ENCODE results near the gene SFT2D3. TPM values are rescaled to one million over a fixed set of nuclear protein-coding genes. Genes with fewer than 3 reads are reported as not detected.

The SFT2D3 gene
- total and polyA plus RNA-seq, 2 of the 13 experiments (the other 11 are each of a cell fraction or from before 2014, with no cell fraction given) = 8.3 to 9.4 TPM

DNA sequence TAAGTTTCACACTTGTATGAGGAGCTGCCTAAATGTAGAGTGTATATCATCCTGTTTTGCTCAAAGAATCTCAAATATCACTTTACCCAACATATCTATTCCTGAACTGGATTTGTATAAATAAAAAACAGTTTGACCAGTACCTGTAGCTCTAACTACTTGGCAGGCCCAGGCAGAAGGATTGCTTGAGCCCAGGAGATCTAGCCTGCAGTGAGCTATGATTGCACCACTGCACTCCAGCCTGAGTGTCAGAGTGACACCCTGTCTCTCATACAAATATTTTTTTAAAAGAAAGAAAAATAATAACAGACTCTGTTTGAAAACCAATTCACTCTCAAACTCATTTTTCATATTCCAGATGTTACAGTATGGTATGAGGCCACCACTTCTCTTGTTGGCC is 18.2 kb upstream of the SFT2D3 start:
- Histone ChIP-seq H2AFZ (ENCODE audit: low read length) (no peak overlapping the region), H3K4me2 (ENCODE audit: low read depth, low read length) (no peak overlapping the region), H3K4me1 (ENCODE audit: insufficient read depth, low read length) (peaks cover 15% of the 10 kb centered on the region), H4K20me1 (ENCODE audit: insufficient read depth, low read length) (no peaks in the 10 kb centered on the region), H3K4me3 (replicated peaks in 1 of 3; ENCODE audit: insufficient read depth in 1 of 3, low read depth in 2 of 3, low read length in 3 of 3) (no peak overlapping the region), H3K79me2 (ENCODE audit: insufficient read depth, low read length) (no peaks in the 10 kb centered on the region), H3K9me3 (ENCODE audit: low read length) (no peaks in the 10 kb centered on the region), H3K27me3 (ENCODE audit: control insufficient read depth in 1 of 2, insufficient read depth in 2 of 2, low read length in 2 of 2) (peaks cover 7 to 56% of the 10 kb centered on the region in 2 experiments), H3K27ac (ENCODE audit: extremely low read length, insufficient read depth, low read length) (no peak overlapping the region), H3K36me3 (replicated peaks in 1 of 2; ENCODE audit: control insufficient read depth in 1 of 2, insufficient read depth in 2 of 2, low read length in 2 of 2) (no peaks in the 10 kb centered on the region), H3K9ac (ENCODE audit: insufficient read depth, low read depth, low read length) (no peak overlapping the region)
- no peak for TF ChIP-seq TFE3 (CRISPR knock-in tag; IDR thresholded peaks at IDR 0.05)
- no peak for TF ChIP-seq PHF5A (CRISPR knock-in tag; IDR thresholded peaks at IDR 0.05; ENCODE audit: low read depth, unreplicated experiment)
- no peak for TF ChIP-seq FOXK2 (IDR thresholded peaks at IDR 0.05)
- TF ChIP-seq, protein P1, sequence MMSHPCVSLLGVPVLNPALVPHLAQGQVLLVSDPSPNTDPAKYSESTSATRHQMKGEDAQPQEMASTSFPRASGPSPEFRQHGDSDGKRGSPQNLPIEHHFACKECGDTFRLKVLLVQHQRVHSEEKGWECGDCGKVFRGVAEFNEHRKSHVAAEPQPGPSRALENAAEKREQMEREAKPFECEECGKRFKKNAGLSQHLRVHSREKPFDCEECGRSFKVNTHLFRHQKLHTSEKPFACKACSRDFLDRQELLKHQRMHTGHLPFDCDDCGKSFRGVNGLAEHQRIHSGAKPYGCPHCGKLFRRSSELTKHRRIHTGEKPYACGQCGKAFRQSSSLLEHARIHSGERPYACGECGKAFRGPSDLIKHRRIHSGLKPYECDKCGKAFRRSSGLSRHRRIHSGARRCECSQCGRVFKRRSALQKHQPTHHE (CRISPR knock-in tag; IDR thresholded peaks at IDR 0.05; ENCODE audit: borderline replicate concordance) = no peak
- TF ChIP-seq ZNF724P (CRISPR knock-in tag; IDR thresholded peaks at IDR 0.05; ENCODE audit: borderline replicate concordance) = no peak
- no peak for TF ChIP-seq ZNF383 (CRISPR knock-in tag; IDR thresholded peaks at IDR 0.05; ENCODE audit: borderline replicate concordance)
- TF ChIP-seq, protein P2, sequence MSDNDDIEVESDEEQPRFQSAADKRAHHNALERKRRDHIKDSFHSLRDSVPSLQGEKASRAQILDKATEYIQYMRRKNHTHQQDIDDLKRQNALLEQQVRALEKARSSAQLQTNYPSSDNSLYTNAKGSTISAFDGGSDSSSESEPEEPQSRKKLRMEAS (IDR thresholded peaks at IDR 0.05) = no peak
- TF ChIP-seq ZNF446 (CRISPR knock-in tag; IDR thresholded peaks at IDR 0.05) = no peak
- TF ChIP-seq TCF7 (IDR thresholded peaks at IDR 0.05; ENCODE audit: low read depth) = no peak
- TF ChIP-seq ZNF766 (CRISPR knock-in tag; IDR thresholded peaks at IDR 0.05; ENCODE audit: borderline replicate concordance) = no peak
- no peak for TF ChIP-seq HMGA1 (CRISPR knock-in tag; conservative IDR thresholded peaks at IDR 0.05)
- TF ChIP-seq MYC (CRISPR knock-in tag; IDR thresholded peaks at IDR 0.05; ENCODE audit: borderline replicate concordance) = no peak
- no peak for TF ChIP-seq YY1 (IDR thresholded peaks at IDR 0.05; ENCODE audit: insufficient read depth, insufficient replicate concordance, low read depth, low read length)
- POLR2A ChIA-PET = no interaction called here
- in situ Hi-C loops (cut with HindIII; ENCODE audit: extremely low pct_ligation_motif_present, low pct_unique_long_range_greater_than_20kb) (no loop called here), intact Hi-C loops (cut with micrococcal nuclease; ENCODE audit: unreplicated experiment) (no loop called here)
- DNase-seq (ENCODE audit: low spot score) = no peak
- no TSS peak for BruUV-seq (replicated peaks)
- CTCF ChIA-PET (ENCODE audit: low intra/inter-chr PET ratio, low total read pairs) = no interaction called here
- ATAC-seq = no peak
- no peak for FAIRE-seq

Data from HepG2 (cell line).